Spleen (tissue), 11 donors: Measurements from ENCODE around the gene C15orf62. TPM values are rescaled to one million over a fixed set of nuclear protein-coding genes. Genes with fewer than 3 reads are reported as not detected.

Experiments
- DNase-seq: peaks from one replicate; pipeline ENCODE4 v3.0.0-alpha.2; 2020
- H3K27ac ChIP-seq, 8 donors: fragments of 200-600 bp; sonication (generic) in 7 of 8; 1 replicate in 4 of 8; 2 replicates in 4 of 8; pipeline versions ENCODE4 v1.5.0 to v1.8.0; 2016 to 2021; ENCODE audit warnings: inconsistent platforms in 4 of 8, mild to moderate bottlenecking in 4 of 8, moderate library complexity in 1 of 8
- H3K27me3 ChIP-seq, 7 donors: fragments of 200-600 bp; sonication (generic) in 6 of 7; replicated peaks in 1 of 7; 1 replicate in 4 of 7; 2 replicates in 3 of 7; pipeline versions ENCODE4 v1.5.0 to v1.8.0; 2016 to 2021; ENCODE audit warnings: inconsistent platforms in 3 of 7, mild to moderate bottlenecking in 1 of 7
- H3K36me3 ChIP-seq, 6 donors: fragments of 200-600 bp; sonication (generic) in 5 of 6; 1 replicate in 4 of 6; 2 replicates in 2 of 6; pipeline versions ENCODE4 v1.5.0 to v1.8.0; 2016 to 2021; ENCODE audit warnings: inconsistent platforms in 2 of 6
- H3K4me1 ChIP-seq, 6 donors: fragments of 200-600 bp; sonication (generic) in 5 of 6; 1 replicate in 3 of 6; 2 replicates in 3 of 6; pipeline versions ENCODE4 v1.5.0 to v1.8.0; 2016 to 2021; ENCODE audit warnings: inconsistent platforms in 3 of 6
- H3K4me3 ChIP-seq, 8 donors: fragments of 200-600 bp; sonication (generic) in 7 of 8; 1 replicate in 4 of 8; 2 replicates in 4 of 8; pipeline versions ENCODE4 v1.5.0 to v1.8.0; 2016 to 2021; ENCODE audit warnings: inconsistent platforms in 4 of 8, mild to moderate bottlenecking in 4 of 8, moderate library complexity in 2 of 8
- H3K9me3 ChIP-seq, 8 donors: fragments of 200-600 bp; sonication (generic) in 7 of 8; 1 replicate in 4 of 8; 2 replicates in 4 of 8; pipeline versions ENCODE4 v1.5.0 to v1.8.0; 2016 to 2021; ENCODE audit warnings: inconsistent platforms in 4 of 8
- POLR2A ChIP-seq, 3 donors: fragments of 450-650 bp; IDR thresholded peaks; one replicate each; pipeline ENCODE4 v1.5.1; 2017; ENCODE audit warnings: antibody characterized with exemption in 3 of 3, mild to moderate bottlenecking in 1 of 3
- POLR2AphosphoS5 ChIP-seq, 3 donors: sonication (generic); formaldehyde crosslinking; IDR thresholded peaks; one replicate each; pipeline ENCODE4 v1.5.1; 2017; ENCODE audit warnings: antibody characterized with exemption in 3 of 3
- WGBS, 5 donors: extraction: QIAGEN DNeasy Blood & Tissue Kit in 3 of 5; methylation state at CpG; one replicate each; pipeline versions ENCODE4 v1.1.5 to v1.1.7; 2013 to 2018; 5-methylcytosine and 5-hydroxymethylcytosine counted together
- intact Hi-C: fragments of 100-400 bp; cut with DNase I; formaldehyde crosslinking; loops from one replicate; pipeline ENCODE4 v1.15.0; 2023; ENCODE audit warnings: low total_unique reads
- polyA plus RNA-seq, 3 donors: library from polyadenylated mRNA; stranded (reverse); fragments of 200-250 nt; gene quantifications; one replicate each; pipeline ENCODE4 v1.2.1, GENCODE V29; 2013
- total RNA-seq, 7 donors: library from RNA; depleted of rRNA in 3 of 7; stranded (reverse); fragments of >200 nt in 3 of 7; fragmentation: NEBNext Ultra II Directional in 4 of 7; extraction: Animal tissue kit (Norgen Biotek cat#: 25700) in 4 of 7; gene quantifications; one replicate each; pipeline versions ENCODE4 v1.1.0 to v1.2.1, GENCODE V29; 2016 to 2021
- TF ChIP-seq, protein P1 (sequence below), 11 experiments: fragments of 200-600 bp in 7 of 11; fragments of 450-650 bp in 4 of 11; sonication (generic) in 4 of 11; IDR thresholded peaks in 8 of 11; conservative IDR thresholded peaks in 3 of 11; 1 replicate in 7 of 11; 2 replicates in 4 of 11; pipeline versions ENCODE4 v1.4.0 to v1.8.0; 2016 to 2021; ENCODE audit warnings: antibody characterized with exemption in 11 of 11, inconsistent platforms in 4 of 11, mild to moderate bottlenecking in 1 of 11
- donor health status: healthy with polysubstance abuse.
- donor health status: DM: no; HTN: no; CAD: no; lungs with moderate emphysema.
- donor health status: DM: no; HTN: no; CAD: no.
- donor health status: Bipolar disorder and iron deficiency.
- donor health status: healthy.
- donor health status: DM: no; HTN: no; CAD: no.
- donor health status: DM: yes; HTN: yes; CAD: no.

Gene C15orf62
- total and polyA plus RNA-seq, 10 donors: 0.20 to 0.66 (median 0.38) TPM; not detected in 1

DNA sequence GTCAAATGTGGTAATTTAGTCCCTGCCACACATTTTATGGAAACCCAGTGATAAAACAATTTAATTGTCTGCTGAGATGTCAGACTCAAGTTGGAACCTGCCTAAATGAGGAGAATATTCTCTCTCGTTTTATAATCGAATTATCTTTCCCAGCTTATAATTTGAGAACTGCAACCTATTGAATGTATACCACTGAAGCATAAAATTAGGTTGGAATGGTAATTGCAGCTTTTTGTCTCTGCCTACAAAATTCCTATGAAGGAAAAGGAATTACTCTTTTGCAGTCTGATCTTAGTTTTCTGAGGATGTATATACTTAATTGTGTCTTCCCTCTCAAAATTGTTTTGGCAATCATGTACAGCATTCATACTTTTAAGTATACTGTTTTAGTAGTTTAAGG is 45.9 kb upstream of the C15orf62 start:
- WGBS, 5 donors: 93 to 96% (median 94%) methylated on average over 2 of the region's 2 CpGs
- intact Hi-C loops: no loop called here
- H3K36me3 ChIP-seq: peaks cover 0 to 42% (median 0%) of the 10 kb centered on the region in 6 donors

DNA sequence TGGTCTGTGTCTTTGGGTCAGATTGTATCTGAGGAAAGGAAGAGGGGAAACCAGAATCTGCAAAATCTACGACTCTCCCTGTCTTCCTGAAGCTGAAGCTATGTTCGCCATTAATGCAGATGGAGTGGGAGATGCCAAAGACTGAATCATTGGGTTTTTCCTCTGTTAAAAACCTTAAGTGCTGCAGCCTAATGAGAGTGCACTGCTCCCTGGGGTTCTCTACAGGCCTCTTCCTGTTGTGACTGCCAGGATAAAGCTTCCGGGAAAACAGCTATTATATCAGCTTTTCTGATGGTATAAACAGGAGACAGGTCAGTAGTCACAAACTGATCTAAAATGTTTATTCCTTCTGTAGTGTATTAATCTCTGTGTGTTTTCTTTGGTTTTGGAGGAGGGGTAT is 38.7 kb upstream of the C15orf62 start:
- no peaks in the 10 kb centered on the region for H3K4me1 ChIP-seq
- no peak for TF ChIP-seq POLR2AphosphoS5 (IDR thresholded peaks at IDR 0.05)
- TF ChIP-seq, protein P1, sequence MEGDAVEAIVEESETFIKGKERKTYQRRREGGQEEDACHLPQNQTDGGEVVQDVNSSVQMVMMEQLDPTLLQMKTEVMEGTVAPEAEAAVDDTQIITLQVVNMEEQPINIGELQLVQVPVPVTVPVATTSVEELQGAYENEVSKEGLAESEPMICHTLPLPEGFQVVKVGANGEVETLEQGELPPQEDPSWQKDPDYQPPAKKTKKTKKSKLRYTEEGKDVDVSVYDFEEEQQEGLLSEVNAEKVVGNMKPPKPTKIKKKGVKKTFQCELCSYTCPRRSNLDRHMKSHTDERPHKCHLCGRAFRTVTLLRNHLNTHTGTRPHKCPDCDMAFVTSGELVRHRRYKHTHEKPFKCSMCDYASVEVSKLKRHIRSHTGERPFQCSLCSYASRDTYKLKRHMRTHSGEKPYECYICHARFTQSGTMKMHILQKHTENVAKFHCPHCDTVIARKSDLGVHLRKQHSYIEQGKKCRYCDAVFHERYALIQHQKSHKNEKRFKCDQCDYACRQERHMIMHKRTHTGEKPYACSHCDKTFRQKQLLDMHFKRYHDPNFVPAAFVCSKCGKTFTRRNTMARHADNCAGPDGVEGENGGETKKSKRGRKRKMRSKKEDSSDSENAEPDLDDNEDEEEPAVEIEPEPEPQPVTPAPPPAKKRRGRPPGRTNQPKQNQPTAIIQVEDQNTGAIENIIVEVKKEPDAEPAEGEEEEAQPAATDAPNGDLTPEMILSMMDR (IDR thresholded peaks at IDR 0.05 in 8 of 11, conservative IDR thresholded peaks at IDR 0.05 in 3 of 11): no peak
- TF ChIP-seq POLR2A (IDR thresholded peaks at IDR 0.05): no peak
- H3K27ac ChIP-seq: no peak overlapping the region
- no peak overlapping the region for H3K4me3 ChIP-seq
- no peaks in the 10 kb centered on the region for H3K9me3 ChIP-seq
- intact Hi-C loops: no loop called here
- 64 to 83% (median 78%) methylated on average over 3 of the region's 3 CpGs for WGBS, 5 donors
- H3K36me3 ChIP-seq: peaks cover 0 to 82% (median 37%) of the 10 kb centered on the region in 6 donors
- H3K27me3 ChIP-seq: no peaks in the 10 kb centered on the region
- no peak for DNase-seq

More for the DNA sequence above, 45.9 kb upstream of the C15orf62 start:
- no peaks in the 10 kb centered on the region for H3K9me3 ChIP-seq
- H3K4me1 ChIP-seq: no peaks in the 10 kb centered on the region
- no peaks in the 10 kb centered on the region for H3K27me3 ChIP-seq
- H3K4me3 ChIP-seq: no peak overlapping the region
- no peak overlapping the region for H3K27ac ChIP-seq
- TF ChIP-seq POLR2AphosphoS5 (IDR thresholded peaks at IDR 0.05): no peak
- TF ChIP-seq POLR2A (IDR thresholded peaks at IDR 0.05): no peak
- TF ChIP-seq, protein P1 (IDR thresholded peaks at IDR 0.05 in 8 of 11, conservative IDR thresholded peaks at IDR 0.05 in 3 of 11): no peak
- DNase-seq: no peak

DNA sequence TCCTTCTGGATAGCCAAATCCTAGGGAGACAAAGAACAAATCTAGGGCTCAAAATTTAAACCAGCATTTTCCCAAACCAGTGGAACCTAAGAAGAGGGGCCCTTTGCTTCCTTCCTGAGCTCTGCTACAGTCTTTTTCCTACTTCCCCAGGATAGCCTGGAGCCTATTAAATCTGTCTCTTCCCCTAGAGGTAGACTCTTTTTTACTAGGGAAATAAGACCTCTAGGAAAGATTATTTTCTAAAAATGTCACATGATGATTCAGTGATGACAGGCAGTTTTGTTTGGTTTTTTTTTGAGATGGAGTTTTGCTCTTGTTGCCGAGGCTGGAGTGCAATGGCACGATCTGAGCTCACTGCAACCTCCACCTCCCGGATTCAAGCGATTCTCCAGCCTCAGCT is 33.2 kb upstream of the C15orf62 start:
- H3K27ac ChIP-seq: no peak overlapping the region
- H3K9me3 ChIP-seq: no peaks in the 10 kb centered on the region
- DNase-seq: no peak
- H3K4me3 ChIP-seq: no peak overlapping the region
- WGBS, 5 donors: 92 to 96% (median 96%) methylated on average over 4 of the region's 4 CpGs
- no peak for TF ChIP-seq POLR2A (IDR thresholded peaks at IDR 0.05)
- TF ChIP-seq, protein P1 (IDR thresholded peaks at IDR 0.05 in 8 of 11, conservative IDR thresholded peaks at IDR 0.05 in 3 of 11): no peak
- no peak for TF ChIP-seq POLR2AphosphoS5 (IDR thresholded peaks at IDR 0.05)
- intact Hi-C loops: no loop called here
- peaks cover 3 to 100% (median 80%) of the 10 kb centered on the region in 6 donors for H3K36me3 ChIP-seq
- H3K4me1 ChIP-seq: no peaks in the 10 kb centered on the region
- no peaks in the 10 kb centered on the region for H3K27me3 ChIP-seq

DNA sequence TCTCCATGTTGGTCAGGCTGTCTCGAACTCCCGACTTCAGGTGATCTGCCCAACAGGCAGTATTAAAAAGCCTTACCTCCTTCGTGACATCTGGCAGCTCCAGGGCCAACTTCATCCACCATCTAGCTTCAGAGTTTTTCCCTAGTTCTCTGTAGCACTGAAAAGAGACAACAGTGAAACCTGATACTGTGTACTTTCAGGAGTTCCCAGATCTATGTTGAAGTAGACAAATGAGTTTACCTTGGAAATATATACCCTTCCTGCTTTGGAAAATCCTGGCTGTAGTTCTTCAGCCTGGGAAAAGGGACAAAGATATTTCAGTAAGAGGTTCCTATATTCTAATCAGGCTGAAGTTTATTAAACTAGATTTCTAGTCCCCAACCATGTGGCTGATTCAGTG is 32.7 kb upstream of the C15orf62 start:
- Histone ChIP-seq H3K36me3 (peaks cover 3 to 100% (median 76%) of the 10 kb centered on the region in 6 donors), H3K9me3 (no peaks in the 10 kb centered on the region), H3K27ac (no peak overlapping the region), H3K27me3 (no peaks in the 10 kb centered on the region), H3K4me3 (no peak overlapping the region), H3K4me1 (no peaks in the 10 kb centered on the region)
- 93 to 97% (median 94%) methylated on average over 3 of the region's 3 CpGs for WGBS, 5 donors
- DNase-seq: no peak
- intact Hi-C loops: no loop called here
- TF ChIP-seq, protein P1 (IDR thresholded peaks at IDR 0.05 in 8 of 11, conservative IDR thresholded peaks at IDR 0.05 in 3 of 11): no peak
- TF ChIP-seq POLR2AphosphoS5 (IDR thresholded peaks at IDR 0.05) (no peak), POLR2A (IDR thresholded peaks at IDR 0.05) (no peak)
